Stimulated activated CD4-positive, alpha-beta T cell treated with anti-CD3 and anti-CD28 coated beads, Interleukin-1b, Interleukin-23, amount 100 ng/mL, for 4 hours (primary cell): ENCODE results near the gene NOTO.

Experiments used
- DNase-seq, 2 donors: peaks; one replicate each; pipeline ENCODE4 v3.0.0-alpha.2; 2020; ENCODE audit warnings: low read depth in 2 of 2

NOTO gene

GRCh38 chr2:73257425-73258125 is 55.2 kb downstream of the NOTO start:
- no peak for DNase-seq

GRCh38 chr2:73258186-73258912 is 56.0 kb downstream of the NOTO start:
- DNase-seq: no peak

- DNase-seq: no peak
Measured at GRCh38 chr2:73258913-73259215, 56.5 kb downstream of the NOTO start.

- DNase-seq: no peak
Measured at GRCh38 chr2:73259276-73259675, 56.9 kb downstream of the NOTO start.

DNA sequence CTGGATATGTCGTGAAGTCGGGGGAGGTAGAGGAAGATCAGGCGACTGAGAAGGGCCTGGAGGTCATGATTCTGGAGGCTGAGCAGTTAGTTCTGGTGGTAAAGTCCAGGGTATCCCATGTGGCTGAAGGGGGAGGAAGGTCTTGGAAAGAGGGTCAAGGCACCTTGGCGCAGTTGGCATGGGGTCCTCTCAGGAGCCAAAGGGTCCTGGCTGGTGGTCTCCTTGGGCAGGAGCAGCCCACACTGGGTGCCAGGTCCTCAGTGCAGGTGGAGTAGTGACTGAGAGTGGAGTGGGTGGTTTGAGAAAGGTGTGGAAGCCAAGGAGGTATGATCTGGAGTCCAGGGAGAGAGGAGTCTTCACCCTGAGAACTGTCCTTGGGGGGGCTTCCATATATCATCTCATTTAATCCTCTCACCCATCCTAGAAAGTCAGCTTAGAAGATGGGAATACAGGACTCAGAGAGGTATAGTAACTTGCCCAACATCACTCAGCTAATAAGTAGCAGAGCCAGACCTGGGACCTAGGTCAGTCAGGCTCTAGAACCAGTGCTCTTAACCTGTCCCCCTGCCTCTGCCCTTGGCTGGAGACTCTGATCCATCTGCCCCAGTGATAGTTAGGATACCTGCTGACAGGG is 57.4 kb downstream of the NOTO start:
- no peak for DNase-seq

DNA sequence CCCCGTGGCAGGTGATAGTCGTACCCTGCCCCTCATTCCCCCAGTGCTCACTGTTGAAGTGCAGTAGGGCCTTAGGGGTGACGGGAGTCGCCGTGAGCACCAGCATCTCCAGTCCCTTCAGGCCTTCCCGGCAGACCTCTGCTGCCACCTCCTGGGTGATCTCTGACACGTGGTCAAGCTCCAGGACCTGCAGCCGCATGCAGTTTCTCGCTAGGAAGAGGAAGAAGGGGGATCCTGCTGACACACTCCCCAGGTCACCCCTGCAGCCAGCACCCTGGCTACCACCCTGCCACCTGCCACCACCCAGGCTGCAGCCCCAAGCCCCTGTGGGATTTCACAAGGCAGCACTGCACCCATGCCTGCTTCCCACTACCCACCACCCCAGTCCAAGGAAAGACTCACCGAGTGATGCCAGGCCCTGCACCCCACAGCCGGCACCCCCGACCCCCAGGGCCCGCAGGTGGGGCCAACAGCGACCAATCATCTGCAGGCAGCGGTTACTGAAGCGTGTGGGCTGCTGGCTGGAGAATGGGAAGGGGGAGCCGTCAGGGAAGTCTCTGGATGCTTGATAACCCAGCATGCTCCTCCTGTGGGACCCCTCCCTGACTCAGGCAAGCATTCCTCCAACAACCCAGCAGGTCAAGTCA is 58.1 kb downstream of the NOTO start:
- no peak for DNase-seq
